ENCODE measurements around the gene BFSP1.

The BFSP1 gene

DNA sequence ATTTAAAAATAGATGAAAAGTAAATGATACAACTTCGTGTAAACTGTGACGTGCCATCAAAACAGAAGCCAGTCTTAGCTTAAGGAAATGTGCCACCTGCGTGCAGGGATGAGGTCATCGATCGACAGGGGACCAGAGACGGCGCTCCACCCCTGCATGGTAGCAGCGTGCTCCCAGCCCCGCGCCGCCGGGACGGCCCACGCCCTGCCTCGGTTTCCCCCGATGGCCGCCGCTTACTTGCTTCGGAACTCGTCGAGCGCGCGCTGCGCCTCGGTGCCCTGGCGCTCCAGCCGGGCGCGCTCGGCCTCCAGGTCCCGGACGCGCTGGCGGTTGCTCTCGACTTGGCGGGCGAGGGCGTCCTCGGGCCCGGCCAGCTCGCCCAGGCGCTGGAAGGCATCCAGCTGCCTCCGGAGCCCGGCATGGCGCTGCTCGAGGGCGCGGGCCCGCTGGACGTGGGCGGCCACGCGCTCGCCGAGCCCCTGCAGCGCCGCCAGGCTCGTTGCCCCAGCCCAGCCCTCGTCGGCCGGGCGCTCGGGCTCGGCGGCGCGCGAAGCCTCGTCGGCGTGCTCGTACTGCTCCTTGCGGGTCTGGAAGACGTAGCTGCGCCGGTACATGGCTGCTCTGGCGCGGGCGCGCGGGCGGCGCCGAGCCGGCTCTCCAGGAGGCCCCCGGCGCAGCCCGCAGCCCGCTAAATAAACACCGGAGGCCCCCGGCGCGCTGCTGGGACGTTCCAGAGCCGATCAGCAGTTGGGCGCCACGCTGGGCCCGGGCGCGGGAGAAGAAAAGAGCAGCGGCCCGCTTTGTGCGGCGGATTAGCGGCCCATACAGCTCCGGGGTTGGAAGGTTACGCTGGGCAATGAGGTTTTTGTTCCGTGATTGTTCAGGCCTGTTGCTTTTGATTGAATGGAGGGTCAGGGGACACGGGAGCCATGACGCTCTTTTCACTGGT lies at the start of gene BFSP1:
Gene BFSP1, minus strand, starts transcription at position 664 of the 949 bp plus-strand sequence. Its CDS starts 50 bp downstream, at position 614.
- Histone ChIP-seq H3K9me3 (ENCODE audit: control insufficient read depth, insufficient read depth, low read length) (no peaks in the 10 kb centered on the region), H3K36me3 (ENCODE audit: insufficient read depth, low read length) (no peaks in the 10 kb centered on the region), H3K9ac (ENCODE audit: low read depth, low read length) (peak within 1 kb of the TSS; percentile 56), H3K4me1 (ENCODE audit: insufficient read depth, low read length) (peaks cover 19% of the 10 kb centered on the region)

DNA sequence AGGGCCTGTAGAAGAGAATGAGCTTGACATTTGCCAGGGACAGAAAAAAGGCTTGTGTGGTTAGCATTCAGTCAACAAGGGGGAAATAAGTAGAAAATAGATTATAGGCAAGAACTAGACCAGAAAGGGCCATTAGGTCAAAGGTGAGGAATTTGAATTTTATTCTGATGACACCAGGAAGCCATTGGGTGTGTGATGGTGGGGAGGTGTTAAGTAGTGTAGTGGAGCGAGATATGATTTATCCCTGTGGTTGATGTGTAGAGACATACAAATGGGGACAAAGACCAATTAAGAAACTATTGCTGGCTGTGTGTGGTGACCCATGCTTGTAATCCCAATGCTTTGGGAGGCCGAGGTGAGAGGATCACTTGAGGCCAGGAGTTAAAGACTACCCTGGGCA lies 49.7 kb upstream of the BFSP1 start:
- Histone ChIP-seq H3K9me3 (ENCODE audit: control insufficient read depth, insufficient read depth, low read length) (no peaks in the 10 kb centered on the region), H3K4me1 (ENCODE audit: insufficient read depth, low read length) (0 out of 2 replicates have a peak, but pooled peaks cover under 1% of the 10 kb centered on the region), H3K36me3 (ENCODE audit: insufficient read depth, low read length) (no peaks in the 10 kb centered on the region), H3K9ac (ENCODE audit: low read depth, low read length) (no peak overlapping the region)

DNA sequence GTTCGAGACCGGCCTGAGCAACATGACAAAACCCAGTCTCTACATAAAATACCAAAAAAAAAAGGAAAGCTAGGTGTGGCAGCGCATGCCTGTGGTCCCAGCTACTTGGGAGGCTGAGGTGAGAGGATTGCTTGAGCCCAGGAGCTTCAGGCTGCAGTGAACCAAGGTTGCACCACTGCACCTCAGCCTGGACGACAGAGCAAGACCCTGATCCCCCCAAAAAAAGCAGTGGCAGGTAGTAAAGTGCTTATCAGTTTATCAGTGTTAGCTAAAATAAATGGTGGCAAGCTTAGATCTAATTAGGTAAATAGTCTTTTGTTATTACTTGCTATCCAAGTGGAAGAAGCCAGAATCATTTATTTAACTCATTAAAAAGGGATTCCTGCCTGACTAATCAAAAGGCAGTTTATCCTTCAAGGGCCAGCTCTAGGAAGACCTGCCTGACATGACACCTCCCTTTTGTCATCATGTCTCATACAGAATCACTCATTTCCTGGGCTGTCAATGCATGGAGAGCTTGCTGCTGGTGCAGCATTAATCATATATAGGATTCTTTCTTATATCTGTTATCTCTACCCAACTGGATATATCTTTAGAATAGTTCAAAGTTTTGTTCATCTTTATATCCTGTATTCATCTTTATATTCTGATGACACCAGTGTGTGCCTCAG lies 48.3 kb upstream of the BFSP1 start:
- H3K9ac ChIP-seq (ENCODE audit: low read depth, low read length), result no peak overlapping the region
- peaks cover 4% of the 10 kb centered on the region; the same call in 1 of the 2 replicates for H3K4me1 ChIP-seq (ENCODE audit: insufficient read depth, low read length)
- no peaks in the 10 kb centered on the region for H3K9me3 ChIP-seq (ENCODE audit: control insufficient read depth, insufficient read depth, low read length)
- no peaks in the 10 kb centered on the region for H3K36me3 ChIP-seq (ENCODE audit: insufficient read depth, low read length)

DNA sequence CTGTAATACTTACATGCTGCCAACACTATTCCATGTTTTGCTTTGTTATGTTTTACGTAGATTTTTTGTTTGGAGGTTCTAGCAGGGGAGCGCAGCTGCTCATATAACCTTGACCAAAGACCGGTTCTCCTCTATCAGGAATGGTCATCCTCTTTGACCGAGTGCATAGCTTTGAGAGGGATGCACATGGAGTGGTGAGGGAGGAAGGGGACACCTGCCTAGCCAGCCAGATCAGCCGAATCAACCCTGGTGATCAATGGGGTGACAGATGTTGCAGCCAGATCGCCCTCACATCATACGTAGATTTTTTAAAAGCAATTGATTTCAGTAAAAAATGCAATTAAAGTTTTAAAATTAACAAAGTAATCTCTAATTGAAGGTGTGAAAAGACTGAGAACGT lies 45.0 kb upstream of the BFSP1 start:
- peaks cover 35% of the 10 kb centered on the region for H3K4me1 ChIP-seq (ENCODE audit: insufficient read depth, low read length)
- no peaks in the 10 kb centered on the region for H3K36me3 ChIP-seq (ENCODE audit: insufficient read depth, low read length)
- no peak overlapping the region for H3K9ac ChIP-seq (ENCODE audit: low read depth, low read length)
- H3K9me3 ChIP-seq (ENCODE audit: control insufficient read depth, insufficient read depth, low read length), result no peaks in the 10 kb centered on the region

DNA sequence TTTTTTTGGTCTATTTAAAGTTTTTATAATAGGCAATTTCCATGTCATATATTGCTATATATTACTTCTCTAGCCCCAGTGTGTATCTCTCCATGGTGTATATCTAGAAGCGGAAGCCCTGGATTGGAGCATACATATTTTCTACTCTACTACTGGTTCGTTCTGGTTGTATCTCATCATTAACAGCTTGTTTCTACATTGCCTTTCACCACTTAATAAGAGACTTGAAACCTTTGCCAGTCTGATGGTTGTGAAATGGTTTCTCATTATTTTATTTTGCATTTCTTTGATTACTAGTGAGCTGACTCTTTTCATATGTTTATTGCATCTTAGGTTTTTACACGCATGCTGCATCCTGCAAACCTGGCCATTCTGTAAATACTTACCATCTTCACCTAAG lies 42.3 kb upstream of the BFSP1 start:
- no peaks in the 10 kb centered on the region for H3K9me3 ChIP-seq (ENCODE audit: control insufficient read depth, insufficient read depth, low read length)
- H3K9ac ChIP-seq (ENCODE audit: low read depth, low read length), result no peak overlapping the region
- H3K36me3 ChIP-seq (ENCODE audit: insufficient read depth, low read length), result no peaks in the 10 kb centered on the region
- peaks cover 35% of the 10 kb centered on the region for H3K4me1 ChIP-seq (ENCODE audit: insufficient read depth, low read length)

DNA sequence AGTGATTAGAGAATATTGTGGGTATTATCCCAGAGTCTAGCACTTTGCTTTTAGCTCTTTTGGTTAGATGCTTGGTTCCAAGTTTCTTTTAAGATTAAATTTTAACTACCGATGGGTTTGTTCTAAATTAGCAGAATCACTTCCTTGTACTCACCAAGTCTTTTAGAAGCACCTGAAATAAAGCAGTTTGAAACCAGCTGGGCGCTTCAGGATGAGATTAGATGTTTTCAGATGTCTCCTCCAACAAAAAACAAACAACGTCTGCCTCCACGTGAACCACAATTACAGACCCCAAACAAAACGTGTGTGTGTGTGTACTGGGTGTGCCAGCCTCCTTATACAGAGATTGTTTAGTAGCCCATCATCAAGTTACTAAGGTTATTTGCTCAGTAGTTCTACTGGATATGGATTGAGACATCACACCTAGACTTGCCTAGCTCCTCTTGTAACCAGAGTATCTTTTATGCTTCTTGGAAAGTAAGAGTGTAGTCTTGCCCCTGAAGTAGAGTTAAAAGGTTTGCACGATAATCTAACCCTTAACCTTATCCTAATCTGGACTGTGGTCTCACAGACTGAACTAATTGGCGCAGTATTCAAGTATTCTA lies 41.0 kb upstream of the BFSP1 start:
- Histone ChIP-seq H3K9me3 (ENCODE audit: control insufficient read depth, insufficient read depth, low read length) (no peaks in the 10 kb centered on the region), H3K9ac (ENCODE audit: low read depth, low read length) (peak overlapping the region; percentile 93; the same call in 1 of the 2 replicates), H3K36me3 (ENCODE audit: insufficient read depth, low read length) (no peaks in the 10 kb centered on the region), H3K4me1 (ENCODE audit: insufficient read depth, low read length) (peaks cover 38% of the 10 kb centered on the region)

DNA sequence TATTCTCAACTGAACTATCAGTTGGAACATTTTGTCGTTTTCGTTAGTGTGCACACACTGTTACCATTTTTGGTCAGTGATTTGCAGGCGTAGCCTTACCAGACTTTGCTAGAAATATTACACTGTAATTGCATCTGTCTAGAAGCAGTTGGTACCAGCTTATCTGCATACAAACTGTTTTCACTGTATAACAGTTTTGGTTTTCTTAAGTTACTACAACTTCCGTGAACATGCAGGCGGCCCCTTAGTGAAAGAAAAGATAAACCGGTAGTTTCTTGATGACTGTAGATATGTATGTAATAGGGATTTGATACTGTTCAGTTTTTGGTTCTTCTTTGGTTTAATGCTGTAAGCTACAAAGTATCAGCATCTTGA lies 40.0 kb upstream of the BFSP1 start:
- no peaks in the 10 kb centered on the region for H3K36me3 ChIP-seq (ENCODE audit: insufficient read depth, low read length)
- H3K4me1 ChIP-seq (ENCODE audit: insufficient read depth, low read length), result peaks cover 38% of the 10 kb centered on the region
- peaks cover 3% of the 10 kb centered on the region for H3K9me3 ChIP-seq (ENCODE audit: control insufficient read depth, insufficient read depth, low read length)
- H3K9ac ChIP-seq (ENCODE audit: low read depth, low read length), result peak overlapping the region; percentile 93

DNA sequence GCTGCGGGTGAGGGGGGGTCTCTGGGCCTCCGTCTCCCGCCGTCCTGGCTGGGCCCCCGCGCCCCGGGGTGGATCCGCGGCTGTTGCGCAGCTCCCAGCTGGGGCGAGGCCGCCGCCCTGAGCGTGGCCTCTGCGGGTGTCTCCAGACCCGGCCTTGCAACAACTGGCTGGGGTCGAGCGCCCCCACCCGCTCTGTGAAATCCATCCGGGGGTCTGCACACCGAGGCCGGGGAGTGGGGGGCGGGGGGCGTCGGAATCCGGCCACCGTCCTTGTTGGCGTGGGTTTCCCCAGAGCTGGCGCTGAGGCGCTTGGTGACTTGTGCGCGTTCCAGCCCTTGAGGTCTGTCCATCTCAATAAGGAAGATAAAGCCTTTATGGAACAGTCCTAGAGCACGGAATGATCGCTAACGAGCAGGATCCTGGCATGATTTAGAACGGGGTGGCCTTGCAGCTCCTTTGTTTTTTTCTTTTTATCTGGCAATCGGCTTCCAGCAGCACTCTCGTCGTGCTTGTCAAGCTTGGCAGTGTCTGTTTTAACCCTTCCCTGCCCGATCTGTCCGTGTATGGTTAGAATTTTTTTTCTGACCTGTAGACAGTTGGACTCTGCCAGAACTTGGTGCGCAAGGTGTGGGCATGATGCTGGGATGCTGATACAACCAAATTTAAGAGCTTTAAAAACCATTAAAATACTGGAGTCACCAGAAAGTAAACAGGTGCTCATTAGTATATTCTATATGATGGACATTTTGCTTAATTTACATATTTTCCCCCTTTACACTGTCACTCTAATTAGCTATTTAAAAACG lies 39.4 kb upstream of the BFSP1 start:
- H3K4me1 ChIP-seq (ENCODE audit: insufficient read depth, low read length), result peaks cover 34% of the 10 kb centered on the region
- no peaks in the 10 kb centered on the region for H3K36me3 ChIP-seq (ENCODE audit: insufficient read depth, low read length)
- peaks cover 3% of the 10 kb centered on the region for H3K9me3 ChIP-seq (ENCODE audit: control insufficient read depth, insufficient read depth, low read length)
- H3K9ac ChIP-seq (ENCODE audit: low read depth, low read length), result peak overlapping the region; percentile 93

DNA sequence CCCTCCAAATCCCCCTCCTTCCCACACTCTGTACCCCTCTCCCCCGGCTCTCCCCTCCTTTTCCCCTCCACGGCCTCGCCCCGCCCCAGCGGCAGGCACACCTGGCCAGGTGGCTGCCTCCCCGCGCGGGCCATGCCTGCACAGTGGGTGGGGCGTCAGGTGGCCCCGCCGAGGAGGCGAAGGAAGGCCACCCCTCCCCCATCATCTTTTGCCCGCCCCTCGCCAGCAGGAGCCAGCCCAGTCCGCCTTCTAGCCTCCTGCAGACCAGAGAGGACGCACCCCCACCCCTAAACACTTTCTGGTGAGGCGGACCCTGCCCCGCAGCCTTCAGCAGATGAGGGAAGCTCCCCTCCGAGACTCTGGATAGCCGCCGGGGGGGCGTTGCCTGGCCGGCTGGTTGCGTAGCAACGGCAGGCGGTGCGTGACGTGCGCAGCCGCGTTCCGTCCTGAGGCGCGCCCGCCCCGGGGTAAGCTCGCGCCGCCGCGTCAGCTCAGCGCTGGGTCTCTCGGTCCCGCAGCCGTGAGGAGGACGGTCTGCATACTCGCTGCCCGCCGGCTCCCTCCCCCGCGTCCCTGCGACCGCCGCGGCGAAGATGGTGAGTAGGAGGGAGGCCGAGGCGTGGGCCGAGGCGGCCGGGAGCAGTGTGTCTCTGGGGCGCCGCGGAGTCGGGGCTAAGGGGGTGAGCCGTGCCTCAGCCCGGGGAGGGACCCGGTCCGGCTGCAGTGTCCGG lies 38.6 kb upstream of the BFSP1 start, which contains the start of gene DSTN:
Gene DSTN, plus strand, starts transcription at position 460 of the 731 bp plus-strand sequence. Its CDS starts 134 bp downstream, at position 594.
- Histone ChIP-seq H3K36me3 (ENCODE audit: insufficient read depth, low read length) (no peaks in the 10 kb centered on the region), H3K4me1 (ENCODE audit: insufficient read depth, low read length) (peaks cover 34% of the 10 kb centered on the region), H3K9me3 (ENCODE audit: control insufficient read depth, insufficient read depth, low read length) (peaks cover 3% of the 10 kb centered on the region), H3K9ac (ENCODE audit: low read depth, low read length) (peak within 1 kb of the TSS; percentile 95)

DNA sequence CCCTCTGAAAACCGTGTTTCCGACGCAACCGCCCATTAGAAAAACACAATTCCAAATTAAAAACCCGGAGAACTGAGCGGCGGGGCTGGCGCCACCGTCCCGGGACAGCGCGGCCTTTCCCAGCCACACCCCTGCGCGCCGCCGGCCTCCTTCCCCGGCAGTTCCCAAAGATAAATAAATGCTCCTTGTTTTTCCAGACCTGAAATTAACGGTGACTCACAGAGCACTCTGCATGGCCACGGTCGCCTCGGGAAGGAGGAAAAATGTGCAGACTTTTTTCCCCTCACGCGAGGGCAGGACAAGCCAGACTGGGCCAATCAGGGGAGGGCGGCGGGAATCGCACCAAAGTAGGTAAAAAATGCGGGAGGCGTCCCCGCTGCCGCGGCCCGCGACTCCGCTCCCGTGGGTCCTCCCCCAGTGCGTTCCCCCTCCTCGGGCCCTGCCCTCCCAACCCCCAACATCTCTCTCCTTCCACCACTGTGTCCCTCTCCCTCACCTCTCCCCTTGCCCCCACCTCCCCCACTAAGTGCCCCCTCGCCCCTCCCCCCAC lies 37.9 kb upstream of the BFSP1 start:
- peaks cover 3% of the 10 kb centered on the region for H3K9me3 ChIP-seq (ENCODE audit: control insufficient read depth, insufficient read depth, low read length)
- peak overlapping the region; percentile 95 for H3K9ac ChIP-seq (ENCODE audit: low read depth, low read length)

DNA sequence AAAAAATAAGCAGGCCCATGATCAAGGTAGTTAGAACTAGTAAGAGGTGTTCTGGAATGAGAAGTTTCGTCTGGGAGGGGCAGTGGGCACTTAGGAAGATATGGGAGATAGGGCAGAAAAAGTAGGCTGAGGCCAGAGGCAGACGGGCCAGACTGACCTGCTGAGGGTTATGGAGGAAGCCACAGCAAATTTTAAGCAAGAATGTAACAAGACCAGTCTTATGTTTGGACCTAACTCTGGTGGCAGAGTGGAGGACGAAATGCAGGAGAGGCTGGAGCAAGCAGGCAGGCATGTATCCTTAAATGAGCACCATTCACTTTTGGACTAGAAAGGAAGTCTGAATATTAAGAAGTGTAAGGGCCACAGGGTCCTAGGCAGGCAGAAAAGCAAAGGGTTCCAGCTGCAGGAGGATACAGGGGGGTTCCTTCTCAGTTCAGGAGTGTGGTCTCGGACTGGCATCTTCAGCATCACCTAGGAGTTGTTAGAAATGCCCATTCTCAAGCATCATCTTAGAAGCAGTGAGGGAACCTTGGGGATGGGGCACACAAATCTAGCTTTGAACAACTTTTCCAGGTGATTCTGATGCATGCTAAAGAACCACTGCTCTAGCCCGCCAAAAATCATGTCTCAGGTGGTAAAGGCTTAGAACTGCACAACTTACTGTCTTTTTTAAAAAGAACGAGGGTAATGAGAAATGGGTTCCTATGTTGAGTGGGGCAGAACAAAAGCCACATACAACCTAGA lies 37.0 kb upstream of the BFSP1 start:
- Histone ChIP-seq H3K4me1 (ENCODE audit: insufficient read depth, low read length) (peaks cover 21% of the 10 kb centered on the region), H3K9me3 (ENCODE audit: control insufficient read depth, insufficient read depth, low read length) (peaks cover 3% of the 10 kb centered on the region), H3K9ac (ENCODE audit: low read depth, low read length) (peak overlapping the region; percentile 95), H3K36me3 (ENCODE audit: insufficient read depth, low read length) (no peaks in the 10 kb centered on the region)

More for the DNA sequence above, 37.9 kb upstream of the BFSP1 start:
- Histone ChIP-seq H3K36me3 (ENCODE audit: insufficient read depth, low read length) (no peaks in the 10 kb centered on the region), H3K4me1 (ENCODE audit: insufficient read depth, low read length) (peaks cover 30% of the 10 kb centered on the region)

DNA sequence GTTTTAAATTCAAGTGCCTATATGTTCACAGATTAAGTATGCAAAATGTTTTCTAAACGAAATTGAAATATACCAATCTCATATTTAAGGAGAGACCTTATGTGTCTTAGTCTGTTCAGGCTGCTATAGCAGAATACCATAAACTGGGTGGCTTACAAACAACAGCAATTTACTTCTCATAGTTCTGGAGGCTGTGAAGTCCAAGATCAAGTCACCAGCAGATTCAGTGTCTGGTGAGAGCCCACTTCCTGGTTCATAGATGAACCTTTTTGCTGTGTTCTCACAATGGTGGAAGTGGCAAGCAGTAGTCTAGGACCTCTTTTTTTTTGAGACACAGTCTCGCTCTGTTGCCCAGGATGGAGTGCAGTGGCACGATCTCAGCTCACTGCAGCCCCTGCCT lies 35.2 kb upstream of the BFSP1 start:
- Histone ChIP-seq H3K9ac (ENCODE audit: low read depth, low read length) (no peak overlapping the region), H3K36me3 (ENCODE audit: insufficient read depth, low read length) (no peaks in the 10 kb centered on the region), H3K9me3 (ENCODE audit: control insufficient read depth, insufficient read depth, low read length) (peaks cover 3% of the 10 kb centered on the region), H3K4me1 (ENCODE audit: insufficient read depth, low read length) (peaks cover 7% of the 10 kb centered on the region)
